SK-N-DZ (cell line): ENCODE results near the gene KCNQ1.

Source experiments
- DNase-seq: peaks from one replicate; pipeline ENCODE4 v3.0.0-alpha.2; 2015; ENCODE audit warnings: low spot score

The KCNQ1 gene

DNA sequence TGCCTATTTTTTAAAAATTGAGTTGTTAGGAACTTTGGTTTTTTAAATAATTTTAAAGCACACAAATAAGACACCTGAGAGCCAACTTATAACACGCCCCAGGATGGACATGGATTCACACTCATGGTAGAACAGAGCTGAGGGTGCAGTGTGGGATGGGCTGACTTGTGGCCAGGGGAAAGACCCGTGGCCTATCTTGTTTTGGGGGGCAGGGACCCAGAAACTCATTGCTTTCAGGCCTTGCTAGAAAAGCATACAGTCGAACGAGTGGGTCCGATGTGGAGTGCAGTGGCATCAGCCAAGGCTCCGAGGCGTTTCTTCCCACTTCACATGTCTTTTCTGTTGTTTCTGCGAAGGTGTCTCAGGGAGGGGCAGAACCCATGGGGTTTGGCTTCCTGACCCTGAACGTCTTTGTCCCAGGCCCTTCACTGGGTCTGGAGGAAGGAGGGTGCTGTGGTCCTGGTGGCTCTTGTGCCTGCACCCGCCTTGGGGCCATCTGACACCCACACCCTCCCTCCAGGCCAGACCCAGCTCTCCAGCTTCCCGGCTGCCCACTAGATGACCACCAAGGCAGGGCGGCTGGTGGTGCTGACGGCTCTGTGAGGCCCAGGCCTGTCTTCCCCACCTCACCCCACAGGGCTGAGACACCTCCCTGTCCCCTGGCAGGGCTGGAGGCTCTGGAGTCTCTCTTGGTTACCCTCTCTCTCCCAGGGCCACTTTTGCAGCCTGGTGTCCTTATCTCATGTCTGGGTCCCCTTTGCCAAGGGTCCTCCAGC, 120.8 kb downstream of the KCNQ1 start:
- no peak for DNase-seq

DNA sequence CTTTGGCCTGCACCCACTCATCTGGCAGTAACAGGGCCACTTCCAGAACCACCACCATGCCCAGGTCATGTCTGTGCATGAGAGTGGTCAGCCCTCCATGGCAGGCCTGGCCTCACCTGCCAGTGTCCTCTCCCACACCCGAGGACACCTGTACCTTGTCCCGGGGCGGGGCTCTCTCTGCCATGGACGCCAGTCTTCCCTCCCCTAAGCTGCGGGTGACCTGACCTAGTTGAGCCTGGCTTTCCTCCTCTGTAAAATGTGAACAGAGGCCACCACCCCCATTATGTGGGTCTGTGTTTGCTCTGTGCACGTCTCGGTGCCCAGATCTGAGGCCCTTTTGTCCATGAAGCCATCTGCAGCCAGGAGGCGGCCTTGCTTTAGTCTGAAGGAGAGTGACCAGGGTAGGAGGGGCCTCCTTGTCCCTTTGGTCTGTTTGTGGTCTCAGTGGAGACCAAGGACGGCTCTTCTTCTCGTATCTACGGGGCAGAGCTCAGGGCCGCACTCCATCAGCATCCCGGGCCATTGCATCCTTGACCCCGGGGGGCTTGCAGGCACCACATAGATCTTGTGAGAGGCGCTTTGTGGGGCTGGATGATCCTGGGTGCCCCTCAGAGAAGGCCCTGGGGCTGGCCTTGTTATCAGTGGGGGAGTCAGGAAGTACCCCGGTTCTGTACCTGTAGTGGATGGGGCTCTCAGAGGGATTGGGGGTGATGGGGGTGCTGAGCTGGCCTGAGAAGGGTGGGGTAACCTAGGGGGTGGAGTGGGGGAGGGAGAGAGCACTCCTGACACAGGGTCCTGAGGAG, 121.6 kb downstream of the KCNQ1 start:
- no peak for DNase-seq

DNA sequence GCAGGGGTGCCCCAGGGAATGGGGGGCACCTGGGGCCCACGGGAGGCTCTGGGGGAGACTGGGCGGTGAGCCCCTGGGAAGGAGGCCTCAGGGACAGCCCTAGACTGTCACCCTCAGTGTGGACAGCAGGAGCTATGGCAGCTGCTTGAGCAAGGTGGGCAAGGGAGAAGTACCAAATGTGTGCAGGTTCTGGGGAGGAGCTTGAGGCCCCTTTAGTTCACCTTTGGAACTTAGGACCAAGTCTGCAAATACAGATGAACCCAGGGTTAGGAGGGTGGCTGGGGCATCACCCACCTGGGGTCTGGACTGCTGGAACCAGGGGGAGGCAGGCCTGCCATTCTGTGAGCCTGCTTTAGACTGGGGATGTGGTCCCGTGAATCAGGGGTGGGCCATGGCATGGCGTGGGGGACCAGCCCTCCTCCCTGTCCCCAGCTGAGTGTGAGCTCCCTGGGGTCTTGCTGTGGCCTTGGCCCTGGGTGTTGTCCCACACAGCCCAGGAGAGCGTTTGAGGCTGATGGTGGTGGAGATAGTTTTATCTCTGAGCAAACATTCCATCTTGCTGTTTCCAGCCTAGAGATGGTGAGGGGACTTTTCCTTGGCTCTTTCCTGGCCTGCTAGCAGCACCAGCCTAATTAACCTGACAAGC, 122.3 kb downstream of the KCNQ1 start:
- no peak for DNase-seq

DNA sequence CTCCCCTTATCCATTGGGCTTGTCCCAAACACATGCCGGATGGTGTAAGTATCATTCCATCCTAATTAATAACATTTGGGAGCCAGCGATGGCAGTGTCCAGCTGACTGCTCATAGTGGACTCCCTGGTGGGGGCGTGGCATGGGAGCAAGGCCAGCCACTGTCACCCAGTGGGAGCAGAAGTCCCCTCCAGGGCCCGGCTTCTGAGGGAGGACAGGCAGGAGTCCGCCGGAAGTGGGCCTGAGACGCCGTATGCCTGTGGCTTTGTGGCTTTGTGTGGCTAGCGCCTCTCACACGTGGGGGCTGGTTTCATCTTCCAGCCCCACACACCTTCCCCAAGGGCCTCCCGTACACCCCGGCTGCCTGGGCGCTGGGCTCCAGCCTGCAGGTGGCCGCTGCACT, 124.5 kb downstream of the KCNQ1 start:
- DNase-seq, result no peak

DNA sequence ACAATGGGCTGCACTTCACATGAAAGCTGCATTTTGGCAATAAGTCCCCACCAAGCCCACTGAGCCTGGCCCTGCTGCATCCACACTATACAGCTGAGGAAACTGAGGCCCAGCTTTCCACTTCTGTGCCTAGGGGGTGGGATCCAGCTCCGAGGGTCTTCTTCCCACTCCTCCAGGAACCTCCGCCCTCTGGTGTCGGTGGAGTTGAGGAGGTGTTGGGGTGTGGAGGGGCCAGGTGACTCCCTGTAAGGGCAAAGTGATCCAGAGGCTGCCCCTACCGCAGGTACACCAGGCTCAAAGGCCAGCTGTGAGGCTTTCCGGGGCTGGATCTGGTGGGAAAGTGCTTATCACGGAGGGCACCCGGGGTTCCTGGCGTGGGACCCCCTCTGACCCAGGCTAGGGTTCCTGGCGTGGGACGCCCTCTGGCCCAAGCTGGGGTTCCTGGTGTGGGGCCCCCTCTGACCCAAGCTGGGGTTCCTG, 125.0 kb downstream of the KCNQ1 start:
- DNase-seq, result no peak

DNA sequence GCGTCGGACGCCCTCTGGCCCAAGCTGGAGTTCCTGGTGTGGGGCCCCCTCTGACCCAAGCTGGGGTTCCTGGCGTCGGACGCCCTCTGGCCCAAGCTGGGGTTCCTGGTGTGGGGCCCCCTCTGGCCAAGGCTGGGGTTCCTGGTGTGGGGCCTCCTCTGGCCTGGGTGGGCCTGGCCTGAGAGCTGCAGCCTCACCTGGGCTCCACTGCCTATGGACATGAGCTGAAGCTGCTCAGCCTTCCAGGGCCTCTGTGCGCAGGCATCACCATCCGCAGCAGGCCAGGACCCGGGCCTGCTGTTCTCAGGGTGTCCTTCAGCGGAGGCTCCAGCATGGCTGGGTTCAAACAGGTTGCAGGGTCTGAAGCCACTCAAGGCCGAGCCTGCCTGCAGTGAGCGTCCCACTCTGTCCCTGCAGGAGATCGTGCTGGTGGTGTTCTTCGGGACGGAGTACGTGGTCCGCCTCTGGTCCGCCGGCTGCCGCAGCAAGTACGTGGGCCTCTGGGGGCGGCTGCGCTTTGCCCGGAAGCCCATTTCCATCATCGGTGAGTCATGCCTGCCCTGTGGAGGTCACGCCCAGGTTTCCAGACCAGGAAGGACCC, 125.5 kb downstream of the KCNQ1 start:
- no peak for DNase-seq

DNA sequence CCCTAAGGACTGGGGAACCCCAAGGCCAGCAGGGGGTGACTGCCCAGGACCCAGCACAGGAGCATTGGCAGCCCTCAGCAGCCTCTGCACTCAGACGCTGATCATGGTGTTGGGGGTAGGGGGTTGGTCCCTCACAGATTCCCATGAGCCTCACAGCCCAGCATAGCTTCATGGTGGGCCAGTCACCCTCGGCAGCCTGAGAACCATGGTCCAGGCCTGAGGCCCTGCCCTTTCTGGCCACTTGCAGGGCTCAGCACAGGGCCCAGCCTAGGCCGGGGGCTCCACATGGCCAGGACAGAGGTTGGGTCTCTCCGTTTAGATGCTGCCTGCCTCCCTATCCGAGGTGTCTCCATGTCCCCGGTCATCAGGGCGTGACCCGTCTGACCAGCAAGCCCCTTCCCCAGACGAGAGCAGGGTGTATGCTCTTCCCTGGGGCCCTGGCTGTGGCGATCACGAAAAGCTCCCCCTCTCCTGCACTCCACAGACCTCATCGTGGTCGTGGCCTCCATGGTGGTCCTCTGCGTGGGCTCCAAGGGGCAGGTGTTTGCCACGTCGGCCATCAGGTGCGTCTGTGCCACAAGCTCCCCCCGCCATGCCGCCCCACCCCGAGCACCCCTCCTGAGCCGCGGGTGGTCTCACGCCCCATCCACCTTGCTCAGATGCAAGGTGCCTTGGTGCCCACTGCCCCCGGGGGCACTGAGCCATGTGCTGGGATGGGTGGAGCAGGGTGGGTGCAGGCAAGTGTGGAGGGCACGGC, 126.2 kb downstream of the KCNQ1 start:
- no peak for DNase-seq

DNA sequence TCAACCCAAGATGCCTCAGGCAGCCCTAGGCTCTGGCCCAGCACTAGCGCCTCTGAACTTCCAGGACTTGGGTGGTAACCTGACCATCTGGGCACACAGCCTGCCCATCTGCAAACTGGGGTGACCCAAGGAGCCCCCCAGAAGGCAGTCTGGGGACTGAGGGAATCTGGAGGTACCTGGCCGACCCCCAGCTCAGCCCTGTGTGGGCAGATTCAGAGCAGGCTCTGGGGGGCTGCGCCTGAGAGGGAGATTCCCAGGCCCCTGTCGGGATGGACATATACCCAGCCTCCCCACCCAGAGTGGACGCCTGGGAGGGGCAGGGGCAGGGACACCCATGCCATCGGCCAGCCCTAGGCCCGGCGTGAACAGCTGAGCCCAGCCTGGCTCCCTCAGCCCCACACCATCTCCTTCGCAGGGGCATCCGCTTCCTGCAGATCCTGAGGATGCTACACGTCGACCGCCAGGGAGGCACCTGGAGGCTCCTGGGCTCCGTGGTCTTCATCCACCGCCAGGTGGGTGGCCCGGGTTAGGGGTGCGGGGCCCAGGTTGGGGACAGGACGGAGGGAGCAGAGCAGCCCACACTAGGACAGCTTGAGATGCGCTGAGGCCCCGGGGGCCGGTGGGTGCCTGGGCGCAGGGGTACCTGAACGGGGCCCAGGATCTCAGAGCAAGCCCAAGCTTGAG, 126.9 kb downstream of the KCNQ1 start:
- DNase-seq, result no peak

DNA sequence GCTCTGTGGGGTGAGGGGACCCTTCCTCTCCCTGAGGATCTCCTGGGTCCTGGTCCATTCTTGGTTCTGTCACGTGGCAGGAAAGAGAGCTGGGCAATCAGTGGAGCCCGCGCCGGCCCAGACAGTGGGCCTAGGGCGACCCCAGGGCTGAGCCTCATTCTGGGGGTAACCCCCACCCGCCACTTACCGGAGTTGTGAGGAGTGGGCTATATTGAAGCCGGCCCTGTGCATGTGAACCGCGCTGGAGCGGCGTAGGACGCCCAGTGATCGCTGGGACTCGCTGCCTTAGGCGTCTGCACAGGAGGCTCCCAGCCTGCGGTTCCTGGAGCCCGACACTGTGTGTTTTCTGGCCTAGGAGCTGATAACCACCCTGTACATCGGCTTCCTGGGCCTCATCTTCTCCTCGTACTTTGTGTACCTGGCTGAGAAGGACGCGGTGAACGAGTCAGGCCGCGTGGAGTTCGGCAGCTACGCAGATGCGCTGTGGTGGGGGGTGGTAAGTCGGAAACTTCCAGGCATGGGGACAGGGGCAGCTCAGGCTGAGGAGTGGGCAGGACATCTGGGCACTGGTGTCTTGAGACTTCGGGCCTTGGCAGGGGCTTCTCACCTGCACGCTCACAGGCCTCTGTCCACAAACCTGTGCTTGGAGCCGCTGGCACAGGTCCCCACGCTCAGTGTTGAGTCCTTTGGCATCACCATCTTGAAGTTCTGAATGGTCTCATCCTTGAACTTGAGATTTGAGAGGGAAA, 127.9 kb downstream of the KCNQ1 start:
- DNase-seq, result no peak

DNA sequence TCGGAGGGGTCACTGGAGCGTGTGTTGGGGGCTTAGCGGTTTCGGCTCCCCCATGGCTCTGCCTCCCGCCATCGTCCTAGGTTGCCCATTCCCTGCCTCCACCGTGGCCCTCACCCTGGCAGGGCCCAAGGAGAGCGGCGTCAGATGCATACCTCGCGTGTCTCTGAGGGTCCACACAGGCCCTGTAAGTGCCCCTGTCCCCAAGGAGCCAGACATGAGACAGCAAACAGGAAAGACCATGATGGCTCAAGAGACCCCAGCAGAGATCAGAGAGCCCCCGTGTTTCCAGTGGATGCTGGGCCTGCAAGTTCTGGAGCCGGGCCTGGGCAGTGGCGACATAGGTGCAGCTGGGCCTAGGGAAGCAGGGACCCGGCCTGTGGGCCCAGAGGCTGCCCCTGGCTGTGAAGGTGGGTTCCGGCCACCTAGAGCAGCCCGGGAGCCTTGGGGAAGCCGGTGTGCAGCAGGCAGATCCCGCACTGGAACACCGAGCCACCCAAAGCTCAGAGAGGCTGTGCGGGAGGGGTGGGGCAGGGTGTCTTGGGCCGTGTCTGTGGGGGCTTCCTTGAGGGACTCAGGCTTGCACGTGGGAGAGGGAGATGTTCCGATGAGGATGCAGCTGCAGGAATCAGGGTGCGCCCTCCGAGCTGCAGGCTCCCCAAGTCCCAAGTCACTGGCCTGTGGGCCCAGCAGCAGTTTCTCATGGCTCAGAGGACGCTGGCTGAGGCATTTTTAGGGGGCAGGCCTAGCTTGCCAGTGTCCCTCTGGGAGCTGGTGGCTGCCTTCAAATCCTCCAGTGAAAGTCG, 128.6 kb downstream of the KCNQ1 start:
- DNase-seq, result no peak

DNA sequence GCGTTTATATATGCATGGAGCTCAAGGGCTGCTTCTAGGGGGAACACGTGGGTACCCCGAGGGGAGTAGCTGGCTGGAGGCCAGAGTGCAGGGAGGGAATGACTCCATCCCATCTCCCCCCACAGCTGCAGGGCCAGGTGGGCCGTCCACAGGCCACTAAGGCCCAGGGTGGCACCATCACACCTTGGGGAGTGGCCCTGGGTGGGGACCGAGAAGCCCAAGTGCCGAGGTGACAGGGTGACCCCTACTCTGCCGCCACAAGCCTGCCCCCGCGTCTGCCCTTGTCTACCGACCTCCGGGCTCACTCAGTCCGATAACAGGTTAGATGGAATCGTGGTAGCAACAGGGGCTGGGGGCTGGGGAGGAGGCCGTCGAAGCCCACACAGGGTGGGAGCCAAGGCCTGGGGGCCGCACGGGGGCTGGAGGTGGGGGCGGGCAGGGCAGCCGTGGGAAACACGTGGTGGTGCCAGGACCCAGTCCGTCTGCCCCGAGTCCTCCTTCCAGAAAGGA, 129.3 kb downstream of the KCNQ1 start:
- DNase-seq, result no peak

DNA sequence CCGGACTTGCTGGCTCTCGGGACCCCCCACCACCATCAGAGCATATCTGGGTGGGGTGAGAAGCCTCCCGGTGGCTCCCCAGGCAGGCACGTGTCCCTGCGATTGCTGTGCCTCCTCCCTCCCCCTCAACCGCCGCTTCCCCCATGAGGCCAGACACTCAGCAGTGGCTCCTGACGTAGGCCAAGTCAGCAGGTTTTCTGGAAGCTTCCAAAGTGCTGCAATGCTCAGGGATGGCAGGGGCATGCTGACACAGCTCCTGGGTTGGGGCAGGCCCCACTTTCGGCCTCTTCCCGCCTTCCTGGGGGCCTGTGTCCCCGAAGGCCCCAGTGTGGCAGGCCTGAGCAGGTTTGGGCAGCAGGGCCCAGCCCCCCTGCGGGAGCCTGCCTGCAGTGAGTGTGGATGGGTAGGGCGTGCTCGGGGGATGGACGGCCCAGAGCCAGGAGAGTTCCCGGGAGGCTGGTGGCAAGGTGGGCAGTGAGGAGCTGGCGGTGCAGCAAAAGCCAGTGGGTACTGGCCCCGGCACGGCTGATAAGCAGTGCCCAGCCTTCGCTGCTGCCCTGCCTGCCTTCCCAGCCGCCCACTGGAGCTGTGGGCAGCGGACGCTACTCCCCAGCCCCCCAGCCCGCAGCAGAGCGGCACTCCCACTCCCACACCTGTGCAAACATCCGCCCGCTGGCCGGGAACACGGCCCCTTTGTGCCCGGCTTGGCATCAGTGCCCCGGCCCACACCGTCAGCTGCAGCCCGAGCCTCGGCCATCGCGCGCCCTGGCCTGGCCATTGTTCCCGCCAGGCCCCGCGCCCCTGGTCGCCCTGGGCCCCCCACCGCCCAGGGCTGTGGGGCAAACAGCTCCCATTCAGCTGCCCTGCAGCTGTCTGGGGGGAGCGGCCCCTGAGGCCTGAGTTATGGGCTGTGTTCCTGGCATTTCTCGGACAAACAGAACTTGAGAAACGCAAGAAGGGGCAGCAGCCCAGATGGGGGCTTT, 130.0 kb downstream of the KCNQ1 start:
- DNase-seq, result no peak

DNA sequence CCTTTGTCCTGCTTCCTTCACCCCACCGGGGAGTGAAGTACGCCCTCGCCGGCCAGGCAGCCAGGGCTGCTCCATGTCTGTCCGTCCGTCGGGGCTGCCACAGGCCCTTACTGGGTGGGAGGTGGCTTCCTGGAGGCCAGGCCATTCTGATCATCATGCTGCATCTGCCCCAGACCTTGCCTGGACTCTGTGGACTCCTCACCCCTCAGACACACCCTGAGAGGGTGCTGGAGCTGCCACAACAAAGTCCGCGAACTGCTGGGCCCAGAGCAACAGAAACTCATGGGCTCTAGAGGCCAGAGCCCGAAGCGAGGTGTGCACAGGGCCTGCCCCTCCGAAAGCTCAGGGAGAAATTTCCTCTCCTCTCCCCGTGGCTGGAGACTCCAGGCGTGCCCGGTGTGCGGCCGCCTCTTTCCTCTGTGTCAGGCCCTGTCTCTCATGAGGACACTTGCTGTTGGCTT, 130.8 kb downstream of the KCNQ1 start:
- DNase-seq, result no peak

DNA sequence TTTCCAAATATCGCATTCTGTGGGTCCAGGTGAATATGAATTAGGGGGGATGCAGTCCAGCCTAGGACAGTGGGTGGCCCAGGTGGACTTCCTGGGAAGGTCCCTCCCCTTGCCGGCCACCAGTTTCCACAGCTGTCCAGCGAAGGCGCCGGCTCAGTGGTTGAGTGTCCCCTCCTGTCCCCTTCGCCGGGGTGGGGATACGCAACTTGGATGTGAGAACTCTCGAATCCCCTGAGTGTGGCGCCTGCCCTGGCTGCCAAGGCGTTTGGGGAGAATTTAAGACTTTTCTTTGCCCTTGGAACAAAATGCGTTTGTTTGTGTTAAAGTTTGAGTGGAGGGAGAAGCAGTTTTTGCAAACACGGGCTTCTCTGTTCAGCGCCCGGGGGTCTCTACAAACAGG, 131.3 kb downstream of the KCNQ1 start:
- DNase-seq, result no peak

DNA sequence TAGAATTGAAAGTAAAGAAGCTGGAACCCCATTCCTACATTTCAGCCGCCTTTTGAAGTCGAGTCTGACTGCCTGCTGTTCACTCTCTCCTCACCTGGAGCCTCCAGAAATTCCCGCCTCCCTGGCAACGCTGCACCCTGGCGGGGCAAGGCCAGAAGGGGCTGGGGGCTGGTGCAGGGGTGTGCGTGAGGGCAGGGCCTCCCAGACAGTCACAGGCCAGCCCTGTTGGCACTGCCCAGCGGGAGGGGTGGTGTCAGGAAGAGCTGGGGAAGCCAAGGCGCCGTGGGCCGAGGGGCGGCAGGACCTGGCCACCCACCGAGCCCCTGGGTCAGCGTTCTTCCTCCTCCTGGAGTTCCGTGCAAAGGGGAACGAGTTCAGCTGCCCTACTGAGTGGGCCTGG, 131.7 kb downstream of the KCNQ1 start:
- DNase-seq, result no peak

DNA sequence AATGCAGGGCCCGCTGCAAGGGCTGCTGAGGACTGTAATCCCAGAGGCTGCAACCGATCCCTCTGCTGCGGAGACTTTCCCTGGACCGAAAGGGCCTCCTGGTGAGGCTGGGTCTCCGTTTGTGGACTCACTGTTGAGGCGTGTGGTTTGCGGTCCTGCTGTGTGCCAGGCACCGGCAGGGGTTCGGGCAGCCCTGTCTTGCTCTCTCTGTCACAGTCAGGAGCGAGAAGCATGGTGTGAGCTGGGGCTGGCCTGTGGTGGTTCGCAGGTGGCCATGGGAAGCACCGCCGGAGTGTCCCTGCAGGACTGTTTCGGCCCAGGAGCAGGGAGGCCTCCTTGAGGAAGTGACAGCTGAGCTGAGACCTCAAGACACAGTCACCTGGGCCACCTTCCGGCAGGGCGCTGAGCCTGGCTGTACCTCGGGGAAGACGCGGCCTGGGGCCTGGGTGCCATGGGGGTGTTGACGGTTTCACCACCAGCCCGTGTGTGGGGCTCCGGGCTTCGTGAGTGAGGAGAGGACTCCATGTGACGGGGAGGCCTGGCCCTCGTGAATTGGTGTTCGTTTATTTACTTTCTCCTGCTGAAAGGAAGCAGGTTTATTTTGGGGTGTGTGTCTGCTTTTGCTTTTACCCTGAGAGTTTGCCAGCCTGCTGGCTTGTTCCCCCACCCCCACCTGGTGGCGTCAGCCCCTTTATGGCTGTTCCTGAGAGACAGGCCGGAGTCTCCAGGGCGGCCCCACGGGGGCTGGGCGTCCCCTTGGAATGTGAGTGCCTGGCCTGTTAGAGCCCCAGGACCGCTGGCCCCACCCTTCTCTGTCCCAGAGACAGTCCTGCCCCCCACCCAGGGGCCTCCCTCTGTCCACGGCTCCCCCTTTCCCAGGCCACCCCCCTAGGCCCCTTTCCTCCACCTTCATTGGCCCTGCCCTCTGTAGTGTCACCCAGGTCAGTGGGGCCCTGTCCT, 132.5 kb downstream of the KCNQ1 start:
- no peak for DNase-seq
